ENCODE data around the gene PGC.

The PGC gene

GRCh38 chr6:41757271-41757670 lies 10.1 kb upstream of the PGC start:
- TF ChIP-seq EZH2phosphoT487 (IDR thresholded peaks at IDR 0.05; ENCODE audit: low read depth): no peak
- TF ChIP-seq CTCF (IDR thresholded peaks at IDR 0.05; ENCODE audit: low read depth, low read length): no peak
- Histone ChIP-seq H3K4me1 (ENCODE audit: low read length) (peaks cover 8% of the 10 kb centered on the region), H3K27me3 (ENCODE audit: low read depth, low read length) (peaks cover 13% of the 10 kb centered on the region), H3K79me2 (ENCODE audit: low read length) (no peaks in the 10 kb centered on the region), H4K20me1 (ENCODE audit: insufficient read depth, low read length) (no peaks in the 10 kb centered on the region), H3K4me2 (ENCODE audit: low read length) (no peak overlapping the region), H3K36me3 (replicated peaks; ENCODE audit: low read depth, low read length) (no peaks in the 10 kb centered on the region), H3K9me3 (ENCODE audit: insufficient read depth, low read length) (no peaks in the 10 kb centered on the region), H3K9ac (ENCODE audit: low read length) (no peak overlapping the region), H2AFZ (ENCODE audit: low read depth, low read length) (no peak overlapping the region), H3K4me3 (ENCODE audit: low read length) (no peak overlapping the region), H3K27ac (ENCODE audit: low read length) (no peak overlapping the region)

- H3K9ac ChIP-seq (ENCODE audit: low read length): no peak overlapping the region
- no peak overlapping the region for H3K4me3 ChIP-seq (ENCODE audit: low read length)
- H3K4me1 ChIP-seq (ENCODE audit: low read length): peaks cover 8% of the 10 kb centered on the region
- TF ChIP-seq EZH2phosphoT487 (IDR thresholded peaks at IDR 0.05; ENCODE audit: low read depth) (no peak), CTCF (IDR thresholded peaks at IDR 0.05; ENCODE audit: low read depth, low read length) (no peak)
- H3K4me2 ChIP-seq (ENCODE audit: low read length): no peak overlapping the region
- peaks cover 13% of the 10 kb centered on the region for H3K27me3 ChIP-seq (ENCODE audit: low read depth, low read length)
- no peaks in the 10 kb centered on the region for H3K9me3 ChIP-seq (ENCODE audit: insufficient read depth, low read length)
- no peaks in the 10 kb centered on the region for H4K20me1 ChIP-seq (ENCODE audit: insufficient read depth, low read length)
- H2AFZ ChIP-seq (ENCODE audit: low read depth, low read length): no peak overlapping the region
- no peak overlapping the region for H3K27ac ChIP-seq (ENCODE audit: low read length)
- no peaks in the 10 kb centered on the region for H3K36me3 ChIP-seq (replicated peaks; ENCODE audit: low read depth, low read length)
- H3K79me2 ChIP-seq (ENCODE audit: low read length): no peaks in the 10 kb centered on the region
These were observed 9.2 kb upstream of the PGC start for GRCh38 chr6:41756354-41756753.

- Histone ChIP-seq H3K9ac (ENCODE audit: low read length) (no peak overlapping the region), H3K4me2 (ENCODE audit: low read length) (no peak overlapping the region), H2AFZ (ENCODE audit: low read depth, low read length) (no peak overlapping the region), H3K79me2 (ENCODE audit: low read length) (no peaks in the 10 kb centered on the region), H3K9me3 (ENCODE audit: insufficient read depth, low read length) (no peaks in the 10 kb centered on the region), H3K27ac (ENCODE audit: low read length) (no peak overlapping the region), H3K4me1 (ENCODE audit: low read length) (peaks cover 8% of the 10 kb centered on the region), H3K4me3 (ENCODE audit: low read length) (no peak overlapping the region), H3K27me3 (ENCODE audit: low read depth, low read length) (peaks cover 13% of the 10 kb centered on the region), H3K36me3 (replicated peaks; ENCODE audit: low read depth, low read length) (no peaks in the 10 kb centered on the region), H4K20me1 (ENCODE audit: insufficient read depth, low read length) (no peaks in the 10 kb centered on the region)
- TF ChIP-seq CTCF (IDR thresholded peaks at IDR 0.05; ENCODE audit: low read depth, low read length) (no peak), EZH2phosphoT487 (IDR thresholded peaks at IDR 0.05; ENCODE audit: low read depth) (no peak)
These were observed 8.7 kb upstream of the PGC start for GRCh38 chr6:41755895-41756294.

- Histone ChIP-seq H3K9me3 (ENCODE audit: insufficient read depth, low read length) (no peaks in the 10 kb centered on the region), H3K9ac (ENCODE audit: low read length) (no peak overlapping the region), H3K79me2 (ENCODE audit: low read length) (no peaks in the 10 kb centered on the region), H3K36me3 (replicated peaks; ENCODE audit: low read depth, low read length) (no peaks in the 10 kb centered on the region), H3K27ac (ENCODE audit: low read length) (no peak overlapping the region), H3K4me1 (ENCODE audit: low read length) (no peaks in the 10 kb centered on the region), H2AFZ (ENCODE audit: low read depth, low read length) (no peak overlapping the region), H3K4me3 (ENCODE audit: low read length) (no peak overlapping the region), H3K4me2 (ENCODE audit: low read length) (no peak overlapping the region), H3K27me3 (ENCODE audit: low read depth, low read length) (peaks cover 13% of the 10 kb centered on the region), H4K20me1 (ENCODE audit: insufficient read depth, low read length) (no peaks in the 10 kb centered on the region)
- TF ChIP-seq CTCF (IDR thresholded peaks at IDR 0.05; ENCODE audit: low read depth, low read length) (no peak), EZH2phosphoT487 (IDR thresholded peaks at IDR 0.05; ENCODE audit: low read depth) (no peak)
These were observed 3.2 kb upstream of the PGC start for GRCh38 chr6:41750374-41750773.
